ENCODE measurements around the gene MARCHF9.
A peak's percentile ranks its signal among the peaks of the same experiment; 100 is the strongest.

Gene MARCHF9

DNA sequence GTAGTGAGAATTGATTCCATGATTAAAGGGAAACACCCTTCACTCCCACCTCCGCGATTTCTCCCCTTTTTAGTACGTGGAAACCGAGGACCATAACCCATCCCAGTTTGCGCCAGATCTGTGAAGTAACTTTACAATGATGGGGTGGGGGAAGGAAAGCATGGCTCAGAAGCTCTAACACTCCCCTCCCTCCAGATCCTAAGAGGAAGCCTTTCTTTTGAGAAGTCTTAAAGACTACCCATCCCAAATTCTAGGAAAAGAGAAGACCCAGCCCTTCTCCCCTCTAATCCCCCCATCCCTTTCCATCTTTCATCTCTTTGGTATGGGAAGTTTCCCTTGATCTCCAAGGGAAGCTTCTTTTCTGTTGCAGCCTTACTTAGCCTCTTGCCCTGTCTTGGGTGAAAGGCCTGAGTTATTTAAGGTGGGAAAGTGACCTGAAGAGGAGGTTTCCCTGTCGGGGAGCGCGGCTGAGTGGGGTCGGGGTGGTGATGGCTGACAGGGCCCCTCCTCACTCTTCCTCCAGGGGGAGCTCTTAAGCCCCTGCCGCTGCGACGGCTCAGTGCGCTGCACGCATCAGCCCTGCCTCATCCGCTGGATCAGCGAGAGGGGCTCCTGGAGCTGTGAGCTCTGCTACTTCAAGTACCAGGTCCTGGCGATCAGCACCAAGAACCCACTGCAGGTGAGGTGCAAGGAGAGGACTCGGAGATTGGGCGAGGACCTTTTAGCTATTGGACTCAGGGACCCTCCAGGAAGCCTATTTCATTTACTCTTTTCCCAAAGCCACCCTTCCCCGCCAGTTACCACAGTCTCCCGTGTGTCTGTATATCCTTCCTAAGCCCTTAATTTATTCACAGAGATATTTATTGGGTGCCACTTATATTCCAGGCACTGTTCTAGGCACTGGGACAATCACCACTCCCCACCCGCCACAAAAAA lies 1.8 kb downstream of the MARCHF9 start:
- Histone ChIP-seq H3K36me3 (ENCODE audit: insufficient read depth) (no peaks in the 10 kb centered on the region), H3K79me2 (ENCODE audit: insufficient read depth, low read depth) (peaks cover 10% of the 10 kb centered on the region), H3K9ac (no peak overlapping the region), H3K27me3 (ENCODE audit: insufficient read depth, low read depth) (no peaks in the 10 kb centered on the region), H3K27ac (no peak overlapping the region), H3K4me1 (ENCODE audit: low read depth, poor library complexity, severe bottlenecking) (peaks cover 31% of the 10 kb centered on the region), H2AFZ (ENCODE audit: low read depth) (no peak overlapping the region), H3K4me3 (IDR thresholded peaks at IDR 0.05; ENCODE audit: insufficient read depth, low read depth, low read length) (peak overlapping the region; percentile 43), H4K20me1 (ENCODE audit: insufficient read depth) (no peaks in the 10 kb centered on the region), H3K4me2 (peak overlapping the region; percentile 93)
- TF ChIP-seq, protein P1, sequence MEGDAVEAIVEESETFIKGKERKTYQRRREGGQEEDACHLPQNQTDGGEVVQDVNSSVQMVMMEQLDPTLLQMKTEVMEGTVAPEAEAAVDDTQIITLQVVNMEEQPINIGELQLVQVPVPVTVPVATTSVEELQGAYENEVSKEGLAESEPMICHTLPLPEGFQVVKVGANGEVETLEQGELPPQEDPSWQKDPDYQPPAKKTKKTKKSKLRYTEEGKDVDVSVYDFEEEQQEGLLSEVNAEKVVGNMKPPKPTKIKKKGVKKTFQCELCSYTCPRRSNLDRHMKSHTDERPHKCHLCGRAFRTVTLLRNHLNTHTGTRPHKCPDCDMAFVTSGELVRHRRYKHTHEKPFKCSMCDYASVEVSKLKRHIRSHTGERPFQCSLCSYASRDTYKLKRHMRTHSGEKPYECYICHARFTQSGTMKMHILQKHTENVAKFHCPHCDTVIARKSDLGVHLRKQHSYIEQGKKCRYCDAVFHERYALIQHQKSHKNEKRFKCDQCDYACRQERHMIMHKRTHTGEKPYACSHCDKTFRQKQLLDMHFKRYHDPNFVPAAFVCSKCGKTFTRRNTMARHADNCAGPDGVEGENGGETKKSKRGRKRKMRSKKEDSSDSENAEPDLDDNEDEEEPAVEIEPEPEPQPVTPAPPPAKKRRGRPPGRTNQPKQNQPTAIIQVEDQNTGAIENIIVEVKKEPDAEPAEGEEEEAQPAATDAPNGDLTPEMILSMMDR (conservative IDR thresholded peaks at IDR 0.05; ENCODE audit: low read depth, low read length): peak; percentile 67

DNA sequence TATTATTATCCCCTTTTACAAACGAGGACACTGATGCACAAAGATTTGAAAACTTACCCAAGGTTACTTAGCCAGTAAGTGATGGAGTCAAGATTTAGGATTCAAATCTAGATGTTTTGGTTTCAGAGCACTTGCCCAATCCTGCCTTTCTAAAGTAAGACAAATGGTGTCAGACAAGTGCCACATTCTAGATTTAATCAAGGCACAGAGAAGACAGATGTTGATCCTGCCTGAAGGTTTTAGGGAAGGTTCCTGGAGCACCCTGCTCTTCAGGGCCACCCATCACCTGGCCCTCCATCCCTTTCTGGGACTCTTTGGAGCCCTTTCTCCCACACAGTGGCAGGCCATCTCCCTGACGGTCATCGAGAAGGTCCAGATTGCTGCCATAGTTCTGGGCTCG lies 2.9 kb downstream of the MARCHF9 start:
- Histone ChIP-seq H4K20me1 (ENCODE audit: insufficient read depth) (no peaks in the 10 kb centered on the region), H3K27ac (no peak overlapping the region), H3K27me3 (ENCODE audit: insufficient read depth, low read depth) (no peaks in the 10 kb centered on the region), H3K4me2 (no peak overlapping the region), H3K36me3 (ENCODE audit: insufficient read depth) (no peaks in the 10 kb centered on the region), H3K4me3 (IDR thresholded peaks at IDR 0.05; ENCODE audit: insufficient read depth, low read depth, low read length) (no peak overlapping the region), H2AFZ (ENCODE audit: low read depth) (no peak overlapping the region), H3K79me2 (ENCODE audit: insufficient read depth, low read depth) (peaks cover 2% of the 10 kb centered on the region; the same call in 1 of the 2 replicates), H3K4me1 (ENCODE audit: low read depth, poor library complexity, severe bottlenecking) (peaks cover 29% of the 10 kb centered on the region), H3K9ac (no peak overlapping the region)
- TF ChIP-seq, protein P1 (conservative IDR thresholded peaks at IDR 0.05; ENCODE audit: low read depth, low read length): no peak

DNA sequence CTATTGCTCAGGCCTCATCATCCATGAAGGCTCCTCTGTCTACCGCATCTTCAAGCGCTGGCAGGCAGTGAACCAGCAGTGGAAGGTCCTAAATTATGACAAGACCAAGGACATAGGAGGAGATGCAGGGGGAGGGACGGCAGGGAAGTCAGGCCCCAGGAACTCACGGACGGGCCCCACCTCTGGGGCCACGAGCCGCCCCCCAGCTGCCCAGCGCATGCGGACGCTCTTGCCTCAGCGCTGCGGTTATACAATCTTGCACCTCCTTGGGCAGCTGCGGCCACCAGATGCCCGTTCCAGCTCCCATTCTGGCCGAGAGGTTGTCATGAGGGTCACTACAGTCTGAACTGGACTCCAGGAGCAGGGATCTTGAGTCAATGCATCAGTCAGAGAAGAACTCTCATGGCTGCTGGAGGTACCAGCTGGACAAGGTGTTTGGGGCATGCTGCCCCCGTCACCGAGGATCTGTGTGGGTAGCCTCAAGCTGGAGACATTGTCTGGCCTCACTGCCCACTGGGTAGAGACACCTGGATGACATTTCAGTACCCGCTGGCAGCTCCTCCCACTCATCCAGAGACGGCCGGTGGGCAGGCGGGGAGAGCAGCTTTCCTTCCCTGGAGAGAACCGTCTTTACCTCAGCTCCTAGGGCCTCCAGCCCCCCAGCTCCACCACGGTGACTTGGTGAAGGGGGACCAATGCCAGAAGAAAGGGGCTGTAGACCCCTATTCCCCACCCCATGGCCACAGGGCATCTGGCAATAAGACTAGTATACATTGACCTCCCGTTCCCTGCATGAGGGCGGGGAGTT lies 3.9 kb downstream of the MARCHF9 start:
- TF ChIP-seq, protein P1 (conservative IDR thresholded peaks at IDR 0.05; ENCODE audit: low read depth, low read length): no peak
- peaks cover 19% of the 10 kb centered on the region for H3K4me1 ChIP-seq (ENCODE audit: low read depth, poor library complexity, severe bottlenecking)
- no peaks in the 10 kb centered on the region; the same call in 1 of the 2 replicates for H3K27me3 ChIP-seq (ENCODE audit: insufficient read depth, low read depth)
- no peak overlapping the region for H3K27ac ChIP-seq
- H3K4me2 ChIP-seq: no peak overlapping the region
- H2AFZ ChIP-seq (ENCODE audit: low read depth): no peak overlapping the region
- H4K20me1 ChIP-seq (ENCODE audit: insufficient read depth): no peaks in the 10 kb centered on the region
- no peaks in the 10 kb centered on the region for H3K36me3 ChIP-seq (ENCODE audit: insufficient read depth)
- H3K79me2 ChIP-seq (ENCODE audit: insufficient read depth, low read depth): no peaks in the 10 kb centered on the region
- H3K9ac ChIP-seq: no peak overlapping the region
- no peak overlapping the region for H3K4me3 ChIP-seq (IDR thresholded peaks at IDR 0.05; ENCODE audit: insufficient read depth, low read depth, low read length)

DNA sequence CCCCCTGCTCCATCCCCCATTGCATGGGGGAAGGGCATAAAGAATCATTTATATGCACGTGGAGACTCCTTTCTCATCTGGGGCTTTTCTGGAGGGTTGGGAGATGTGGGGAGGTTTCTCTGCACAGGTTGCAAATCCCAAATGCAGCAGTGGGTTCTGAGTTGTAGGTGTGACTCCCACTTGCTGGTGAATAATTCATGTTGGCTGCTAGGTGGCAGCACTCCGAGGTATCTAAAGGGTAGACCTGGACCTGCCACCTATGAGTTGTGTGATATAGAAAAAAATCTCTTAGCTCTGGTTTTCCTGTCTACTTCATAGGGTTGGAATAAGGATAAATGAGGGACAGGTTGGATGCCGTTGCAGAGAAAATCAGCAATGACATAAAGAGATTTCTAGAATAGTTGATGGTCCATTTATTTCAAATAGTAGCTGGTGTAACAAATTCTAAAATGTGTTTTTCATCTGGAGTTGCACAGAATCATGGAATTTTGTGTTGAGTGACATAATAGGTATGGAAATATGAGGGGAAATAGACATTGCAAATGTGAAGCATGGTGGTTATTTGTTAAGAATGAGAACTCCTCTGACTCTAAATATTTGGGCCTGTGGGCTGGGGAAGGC lies 4.6 kb downstream of the MARCHF9 start:
- Histone ChIP-seq H2AFZ (ENCODE audit: low read depth) (no peak overlapping the region), H3K4me2 (no peak overlapping the region), H4K20me1 (ENCODE audit: insufficient read depth) (no peaks in the 10 kb centered on the region), H3K9ac (no peak overlapping the region), H3K79me2 (ENCODE audit: insufficient read depth, low read depth) (no peaks in the 10 kb centered on the region), H3K27ac (no peak overlapping the region), H3K4me1 (ENCODE audit: low read depth, poor library complexity, severe bottlenecking) (peaks cover 12% of the 10 kb centered on the region), H3K36me3 (ENCODE audit: insufficient read depth) (no peaks in the 10 kb centered on the region), H3K4me3 (IDR thresholded peaks at IDR 0.05; ENCODE audit: insufficient read depth, low read depth, low read length) (no peak overlapping the region), H3K27me3 (ENCODE audit: insufficient read depth, low read depth) (peaks cover 4% of the 10 kb centered on the region)
- TF ChIP-seq, protein P1 (conservative IDR thresholded peaks at IDR 0.05; ENCODE audit: low read depth, low read length): peak; percentile 94

Data from KMS-11 (cell line).